Osteoblast (primary cell): ENCODE measurements around the gene RAB3GAP1. TPM values are rescaled to one million over a fixed set of nuclear protein-coding genes. Genes with fewer than 3 reads are reported as not detected.
"Not testable (repeated sequence)": the region's sequence is repeated elsewhere in the genome, so short reads cannot be mapped to it uniquely, and the experiment has no call there.

Experiments used
- DNase-seq: peaks from one replicate; pipeline ENCODE4 v3.0.0; 2011; ENCODE audit warnings: low spot score, mixed read lengths; ENCODE audit not compliant: insufficient read length; ENCODE audit errors: missing footprints
- H2AFZ ChIP-seq: 2 replicates; pipeline ENCODE4 v1.6.0; 2011; ENCODE audit warnings: mild to moderate bottlenecking, low read length
- H3K27ac ChIP-seq: 2 replicates; pipeline ENCODE4 v1.5.1; 2011; ENCODE audit warnings: mild to moderate bottlenecking, low read depth, low read length, moderate library complexity
- H3K27me3 ChIP-seq: 2 replicates; pipeline ENCODE4 v1.6.0; 2012; ENCODE audit warnings: mild to moderate bottlenecking, control low read depth, inconsistent platforms, low read length, moderate library complexity; ENCODE audit not compliant: insufficient read depth
- H3K36me3 ChIP-seq: 2 replicates; pipeline ENCODE4 v1.5.1; 2011; ENCODE audit warnings: mild to moderate bottlenecking, low read length, control low read depth, moderate library complexity; ENCODE audit not compliant: insufficient read depth
- H3K4me1 ChIP-seq: 2 replicates; pipeline ENCODE4 v1.5.1; 2011; ENCODE audit warnings: mild to moderate bottlenecking, low read length, control low read depth, moderate library complexity; ENCODE audit not compliant: insufficient read depth
- H3K4me2 ChIP-seq: 2 replicates; pipeline ENCODE4 v1.6.0; 2011; ENCODE audit warnings: mild to moderate bottlenecking, low read length; ENCODE audit not compliant: insufficient read depth
- H3K4me3 ChIP-seq: fragments of 200-600 bp; sonication (generic); 3 replicates; pipeline ENCODE4 v1.5.1; 2012; ENCODE audit warnings: mild to moderate bottlenecking, low read length, inconsistent platforms; ENCODE audit not compliant: insufficient read depth
- H3K79me2 ChIP-seq: 2 replicates; pipeline ENCODE4 v1.6.0; 2012; ENCODE audit warnings: mild to moderate bottlenecking, low read length, control low read depth, inconsistent platforms; ENCODE audit not compliant: insufficient read depth
- H3K9me3 ChIP-seq: 2 replicates; pipeline ENCODE4 v1.5.1; 2011; ENCODE audit warnings: low read depth, low read length, control low read depth
- H4K20me1 ChIP-seq: 2 replicates; pipeline ENCODE4 v1.6.0; 2012; ENCODE audit warnings: mild to moderate bottlenecking, low read length, control low read depth; ENCODE audit not compliant: insufficient read depth
- CTCF ChIP-seq: IDR thresholded peaks from 2 replicates; pipeline ENCODE4 v1.5.1; 2011; ENCODE audit warnings: mild to moderate bottlenecking, low read depth, low read length, moderate library complexity; ENCODE audit errors: extremely low read depth
- total RNA-seq: library from RNA; depleted of rRNA; stranded (reverse); fragments of >200 nt; gene quantifications from 2 replicates; pipeline ENCODE4 v1.2.3, GENCODE V29; 2012

Gene RAB3GAP1
- total RNA-seq, 1 donor = 90.5 TPM

GRCh38 chr2:135078417-135078816, 26.3 kb downstream of the RAB3GAP1 start:
- Histone ChIP-seq H3K4me1 (no peaks in the 10 kb centered on the region), H3K9me3 (no peaks in the 10 kb centered on the region), H3K27ac (no peak overlapping the region), H2AFZ (no peak overlapping the region), H3K27me3 (no peaks in the 10 kb centered on the region), H3K4me3 (no peak overlapping the region), H3K79me2 (peaks cover 73% of the 10 kb centered on the region), H4K20me1 (peaks cover 13% of the 10 kb centered on the region), H3K36me3 (peaks cover 3% of the 10 kb centered on the region), H3K4me2 (no peak overlapping the region)
- TF ChIP-seq CTCF = no peak
- no peak for DNase-seq

- no peak for DNase-seq
- H3K79me2 ChIP-seq = peaks cover 84% of the 10 kb centered on the region
Observed at GRCh38 chr2:135086222-135086621, 34.1 kb downstream of the RAB3GAP1 start.

GRCh38 chr2:135089597-135089996, 37.5 kb downstream of the RAB3GAP1 start:
- H3K4me3 ChIP-seq, H3K27ac ChIP-seq, H2AFZ ChIP-seq, H3K4me2 ChIP-seq, H3K27me3 ChIP-seq, H3K4me1 ChIP-seq, DNase-seq, H3K9me3 ChIP-seq: not testable (repeated sequence)
- Histone ChIP-seq H3K36me3 (peaks cover 13% of the 10 kb centered on the region), H4K20me1 (peaks cover 23% of the 10 kb centered on the region), H3K79me2 (peaks cover 67% of the 10 kb centered on the region)

More at GRCh38 chr2:135086222-135086621, 34.1 kb downstream of the RAB3GAP1 start:
- Histone ChIP-seq H3K4me2 (no peak overlapping the region), H3K36me3 (peaks cover 4% of the 10 kb centered on the region), H2AFZ (no peak overlapping the region), H3K27me3 (no peaks in the 10 kb centered on the region), H3K4me3 (no peak overlapping the region), H4K20me1 (peaks cover 27% of the 10 kb centered on the region), H3K9me3 (no peaks in the 10 kb centered on the region), H3K27ac (no peak overlapping the region), H3K4me1 (no peaks in the 10 kb centered on the region)
- no peak for TF ChIP-seq CTCF

GRCh38 chr2:135091681-135092080, 39.6 kb downstream of the RAB3GAP1 start:
- Histone ChIP-seq H3K79me2 (peaks cover 50% of the 10 kb centered on the region), H3K27me3 (no peaks in the 10 kb centered on the region), H3K4me2 (no peak overlapping the region), H3K27ac (no peak overlapping the region), H3K36me3 (peaks cover 22% of the 10 kb centered on the region), H3K4me1 (no peaks in the 10 kb centered on the region), H2AFZ (no peak overlapping the region), H4K20me1 (peaks cover 6% of the 10 kb centered on the region), H3K9me3 (no peaks in the 10 kb centered on the region), H3K4me3 (no peak overlapping the region)
- TF ChIP-seq CTCF = no peak
- peak; percentile 71 for DNase-seq
